SK-N-SH (cell line): ENCODE measurements around the gene ZNF891.

ENCODE experiments used
- CTCF ChIP-seq: fragments of 200-600 bp; sonication (generic); IDR thresholded peaks from 2 replicates; pipeline ENCODE4 v1.6.1; 2017; ENCODE audit warnings: antibody characterized with exemption, mild to moderate bottlenecking, moderate library complexity
- ELF1 ChIP-seq: IDR thresholded peaks from 2 replicates; pipeline ENCODE4 v1.4.0; 2012
- MXI1 ChIP-seq: IDR thresholded peaks from 2 replicates; pipeline ENCODE4 v1.6.1; 2012; ENCODE audit warnings: mild to moderate bottlenecking, low read depth, low read length, improper control_type of control experiment
- RCOR1 ChIP-seq: fragments of 150-350 bp; IDR thresholded peaks from 2 replicates; pipeline ENCODE4 v1.6.1; 2017; ENCODE audit warnings: antibody characterized with exemption, low read length
- TF ChIP-seq, protein P1 (sequence below): IDR thresholded peaks from 2 replicates; pipeline ENCODE4 v1.4.0; 2012; ENCODE audit warnings: low read depth, borderline replicate concordance

GRCh38 chr12:133061954-133062353 lies 68.1 kb downstream of the ZNF891 start:
- no peak for TF ChIP-seq MXI1
- no peak for TF ChIP-seq CTCF
- no peak for TF ChIP-seq ELF1
- TF ChIP-seq, protein P1, sequence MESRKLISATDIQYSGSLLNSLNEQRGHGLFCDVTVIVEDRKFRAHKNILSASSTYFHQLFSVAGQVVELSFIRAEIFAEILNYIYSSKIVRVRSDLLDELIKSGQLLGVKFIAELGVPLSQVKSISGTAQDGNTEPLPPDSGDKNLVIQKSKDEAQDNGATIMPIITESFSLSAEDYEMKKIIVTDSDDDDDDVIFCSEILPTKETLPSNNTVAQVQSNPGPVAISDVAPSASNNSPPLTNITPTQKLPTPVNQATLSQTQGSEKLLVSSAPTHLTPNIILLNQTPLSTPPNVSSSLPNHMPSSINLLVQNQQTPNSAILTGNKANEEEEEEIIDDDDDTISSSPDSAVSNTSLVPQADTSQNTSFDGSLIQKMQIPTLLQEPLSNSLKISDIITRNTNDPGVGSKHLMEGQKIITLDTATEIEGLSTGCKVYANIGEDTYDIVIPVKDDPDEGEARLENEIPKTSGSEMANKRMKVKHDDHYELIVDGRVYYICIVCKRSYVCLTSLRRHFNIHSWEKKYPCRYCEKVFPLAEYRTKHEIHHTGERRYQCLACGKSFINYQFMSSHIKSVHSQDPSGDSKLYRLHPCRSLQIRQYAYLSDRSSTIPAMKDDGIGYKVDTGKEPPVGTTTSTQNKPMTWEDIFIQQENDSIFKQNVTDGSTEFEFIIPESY = no peak
- no peak for TF ChIP-seq RCOR1
